ENCODE data around the gene SMIM38.

The SMIM38 gene

GRCh38 chr11:69180726-69181125, 25.0 kb downstream of the SMIM38 start:
- DNase-seq (ENCODE audit: low spot score): no peak

GRCh38 chr11:69183613-69184012, 27.9 kb downstream of the SMIM38 start:
- DNase-seq (ENCODE audit: low spot score): no peak

- no peak for DNase-seq (ENCODE audit: low spot score)
These were observed 30.9 kb downstream of the SMIM38 start for GRCh38 chr11:69186316-69187260.

- DNase-seq (ENCODE audit: low spot score): no peak
These were observed 31.9 kb downstream of the SMIM38 start for GRCh38 chr11:69187540-69188065.

- no peak for DNase-seq (ENCODE audit: low spot score)
These were observed 33.3 kb downstream of the SMIM38 start for GRCh38 chr11:69189059-69189458.

GRCh38 chr11:69190796-69191536, 35.2 kb downstream of the SMIM38 start:
- no peak for DNase-seq (ENCODE audit: low spot score)

GRCh38 chr11:69192301-69192721, 36.6 kb downstream of the SMIM38 start:
- DNase-seq (ENCODE audit: low spot score): no peak

GRCh38 chr11:69193151-69193550, 37.4 kb downstream of the SMIM38 start:
- DNase-seq (ENCODE audit: low spot score): no peak

- no peak for DNase-seq (ENCODE audit: low spot score)
These were observed 37.9 kb downstream of the SMIM38 start for GRCh38 chr11:69193629-69194028.

GRCh38 chr11:69194396-69194795, 38.7 kb downstream of the SMIM38 start:
- DNase-seq (ENCODE audit: low spot score): no peak

GRCh38 chr11:69194956-69195355, 39.2 kb downstream of the SMIM38 start:
- no peak for DNase-seq (ENCODE audit: low spot score)

- no peak for DNase-seq (ENCODE audit: low spot score)
These were observed 40.4 kb downstream of the SMIM38 start for GRCh38 chr11:69195824-69196782.

- no peak for DNase-seq (ENCODE audit: low spot score)
These were observed 41.0 kb downstream of the SMIM38 start for GRCh38 chr11:69196783-69197169.

- DNase-seq (ENCODE audit: low spot score): no peak
These were observed 43.3 kb downstream of the SMIM38 start for GRCh38 chr11:69198891-69199582.

- no peak for DNase-seq (ENCODE audit: low spot score)
These were observed 44.0 kb downstream of the SMIM38 start for GRCh38 chr11:69199583-69200315.

- no peak for DNase-seq (ENCODE audit: low spot score)
These were observed 44.8 kb downstream of the SMIM38 start for GRCh38 chr11:69200331-69201065.

- no peak for DNase-seq (ENCODE audit: low spot score)
These were observed 45.3 kb downstream of the SMIM38 start for GRCh38 chr11:69201066-69201365.

- DNase-seq (ENCODE audit: low spot score): no peak
These were observed 46.1 kb downstream of the SMIM38 start for GRCh38 chr11:69201764-69202370.

GRCh38 chr11:69202511-69203221, 46.9 kb downstream of the SMIM38 start:
- no peak for DNase-seq (ENCODE audit: low spot score)

Measured in NAMALWA (cell line).